DND-41 (cell line): ENCODE data around the gene COX18.

Experiments used
- ATAC-seq: fragments of 200-7000 bp; cut with Tn5 transposase; 3 replicates; pipeline ENCODE4 v1.9.1; 2021; ENCODE audit warnings: low read depth; ENCODE audit not compliant: insufficient read depth
- DNase-seq: peaks from one replicate; pipeline ENCODE4 v3.0.0-alpha.2; 2020
- H2AFZ ChIP-seq: 2 replicates; pipeline ENCODE4 v1.6.0; 2012; ENCODE audit warnings: low read depth, low read length
- H3K27ac ChIP-seq: 2 replicates; pipeline ENCODE4 v1.5.1; 2012; ENCODE audit warnings: low read length, inconsistent platforms
- H3K27me3 ChIP-seq: fragments of 200-600 bp; sonication (generic); 2 replicates; pipeline ENCODE4 v1.6.0; 2012; ENCODE audit warnings: low read length, mild to moderate bottlenecking, inconsistent platforms; ENCODE audit not compliant: insufficient read depth, poor library complexity
- H3K36me3 ChIP-seq: 2 replicates; pipeline ENCODE4 v1.5.1; 2012; ENCODE audit warnings: low read length, inconsistent platforms; ENCODE audit not compliant: insufficient read depth
- H3K4me1 ChIP-seq: 2 replicates; pipeline ENCODE4 v1.5.1; 2012; ENCODE audit warnings: mild to moderate bottlenecking, low read length; ENCODE audit not compliant: insufficient read depth
- H3K4me2 ChIP-seq: 2 replicates; pipeline ENCODE4 v1.6.0; 2012; ENCODE audit warnings: mild to moderate bottlenecking, moderate library complexity, low read length, inconsistent platforms; ENCODE audit not compliant: insufficient read depth
- H3K4me3 ChIP-seq, 2 experiments: fragments of 200-600 bp in 1 of 2; shearing (Covaris generic) in 1 of 2; 2 replicates each; pipeline ENCODE4 v1.5.1; 2012 to 2016; ENCODE audit warnings: inconsistent platforms in 2 of 2, low read length in 2 of 2, mild to moderate bottlenecking in 2 of 2, low read depth in 1 of 2, moderate library complexity in 1 of 2
- H3K79me2 ChIP-seq: 2 replicates; pipeline ENCODE4 v1.6.0; 2012; ENCODE audit warnings: low read length, inconsistent platforms; ENCODE audit not compliant: insufficient read depth
- H3K9ac ChIP-seq: 2 replicates; pipeline ENCODE4 v1.6.0; 2012; ENCODE audit warnings: low read depth, mild to moderate bottlenecking, inconsistent platforms, low read length, moderate library complexity
- H3K9me3 ChIP-seq: 2 replicates; pipeline ENCODE4 v1.5.1; 2012; ENCODE audit warnings: low read length, moderate library complexity, mild to moderate bottlenecking, inconsistent platforms; ENCODE audit not compliant: insufficient read depth, severe bottlenecking
- H4K20me1 ChIP-seq: 2 replicates; pipeline ENCODE4 v1.6.0; 2012; ENCODE audit warnings: low read length; ENCODE audit not compliant: insufficient read depth
- EZH2 ChIP-seq: IDR thresholded peaks from 3 replicates; pipeline ENCODE4 v1.6.1; 2012; ENCODE audit warnings: borderline replicate concordance, low read depth, mild to moderate bottlenecking, moderate library complexity, low read length, inconsistent platforms; ENCODE audit not compliant: severe bottlenecking
- TF ChIP-seq, protein P1 (sequence below): IDR thresholded peaks from 2 replicates; pipeline ENCODE4 v1.5.1; 2012; ENCODE audit warnings: borderline replicate concordance, low read length, moderate library complexity, mild to moderate bottlenecking; ENCODE audit not compliant: poor library complexity, severe bottlenecking; ENCODE audit errors: extremely low read depth

The COX18 gene

DNA sequence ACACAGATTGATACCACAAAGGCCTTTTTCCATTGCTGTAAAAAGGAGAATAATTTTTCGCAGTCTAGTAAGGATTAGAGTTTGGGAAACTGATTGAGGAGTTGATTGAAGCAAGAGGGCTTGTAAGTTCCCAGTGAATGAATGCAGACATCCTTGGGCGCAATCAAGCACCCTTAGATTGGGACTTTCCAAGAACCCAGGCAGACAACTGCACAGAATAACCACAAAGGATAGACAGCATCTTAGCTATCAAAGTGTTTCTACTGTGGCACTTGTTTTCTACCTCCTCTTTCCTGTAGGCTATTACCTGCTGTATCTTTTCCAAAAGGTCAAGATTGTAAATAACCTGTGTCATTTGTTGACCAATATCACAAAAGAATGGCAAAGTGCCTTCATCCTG, 2.6 kb downstream of the COX18 start:
- Histone ChIP-seq H3K27ac (no peak overlapping the region), H3K36me3 (peaks cover 34% of the 10 kb centered on the region), H3K4me1 (peaks cover 34% of the 10 kb centered on the region), H3K79me2 (peaks cover 39% of the 10 kb centered on the region), H3K4me2 (peak overlapping the region; percentile 68), H3K9ac (no peak overlapping the region), H3K4me3 (no peak overlapping the region), H3K27me3 (no peaks in the 10 kb centered on the region), H3K9me3 (no peaks in the 10 kb centered on the region), H4K20me1 (no peaks in the 10 kb centered on the region), H2AFZ (no peak overlapping the region)
- TF ChIP-seq, protein P1, sequence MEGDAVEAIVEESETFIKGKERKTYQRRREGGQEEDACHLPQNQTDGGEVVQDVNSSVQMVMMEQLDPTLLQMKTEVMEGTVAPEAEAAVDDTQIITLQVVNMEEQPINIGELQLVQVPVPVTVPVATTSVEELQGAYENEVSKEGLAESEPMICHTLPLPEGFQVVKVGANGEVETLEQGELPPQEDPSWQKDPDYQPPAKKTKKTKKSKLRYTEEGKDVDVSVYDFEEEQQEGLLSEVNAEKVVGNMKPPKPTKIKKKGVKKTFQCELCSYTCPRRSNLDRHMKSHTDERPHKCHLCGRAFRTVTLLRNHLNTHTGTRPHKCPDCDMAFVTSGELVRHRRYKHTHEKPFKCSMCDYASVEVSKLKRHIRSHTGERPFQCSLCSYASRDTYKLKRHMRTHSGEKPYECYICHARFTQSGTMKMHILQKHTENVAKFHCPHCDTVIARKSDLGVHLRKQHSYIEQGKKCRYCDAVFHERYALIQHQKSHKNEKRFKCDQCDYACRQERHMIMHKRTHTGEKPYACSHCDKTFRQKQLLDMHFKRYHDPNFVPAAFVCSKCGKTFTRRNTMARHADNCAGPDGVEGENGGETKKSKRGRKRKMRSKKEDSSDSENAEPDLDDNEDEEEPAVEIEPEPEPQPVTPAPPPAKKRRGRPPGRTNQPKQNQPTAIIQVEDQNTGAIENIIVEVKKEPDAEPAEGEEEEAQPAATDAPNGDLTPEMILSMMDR = no peak
- TF ChIP-seq EZH2 = no peak
- DNase-seq (no peak), ATAC-seq (no peak)

DNA sequence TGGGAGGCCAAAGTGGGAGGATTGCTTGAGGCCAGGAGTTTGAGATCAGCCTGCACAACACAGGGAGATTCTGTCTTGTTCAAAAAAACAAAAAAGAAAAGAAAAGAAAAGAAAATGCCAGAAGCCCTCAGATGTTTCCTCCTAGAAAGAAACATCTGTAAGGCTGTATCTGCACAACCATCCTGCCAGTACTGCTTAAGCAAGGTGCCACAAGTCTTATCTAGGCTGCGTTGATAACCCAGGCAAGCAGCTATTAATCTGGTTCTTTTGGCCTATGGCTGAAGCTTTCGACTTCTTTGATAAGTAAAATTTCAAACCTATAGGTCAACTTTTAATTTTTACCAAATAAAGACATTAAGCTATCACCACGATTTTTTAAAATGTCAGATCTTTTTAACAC, 3.1 kb downstream of the COX18 start:
- Histone ChIP-seq H3K4me1 (peaks cover 34% of the 10 kb centered on the region), H3K9me3 (no peaks in the 10 kb centered on the region), H3K9ac (no peak overlapping the region), H4K20me1 (no peaks in the 10 kb centered on the region), H3K36me3 (peaks cover 38% of the 10 kb centered on the region), H3K27ac (no peak overlapping the region), H2AFZ (no peak overlapping the region), H3K4me3 (no peak overlapping the region), H3K4me2 (peak overlapping the region; percentile 68; the same call in 1 of the 2 replicates), H3K27me3 (no peaks in the 10 kb centered on the region), H3K79me2 (peaks cover 39% of the 10 kb centered on the region)
- DNase-seq = no peak
- no peak for TF ChIP-seq EZH2
- TF ChIP-seq, protein P1 = no peak
- no peak for ATAC-seq

DNA sequence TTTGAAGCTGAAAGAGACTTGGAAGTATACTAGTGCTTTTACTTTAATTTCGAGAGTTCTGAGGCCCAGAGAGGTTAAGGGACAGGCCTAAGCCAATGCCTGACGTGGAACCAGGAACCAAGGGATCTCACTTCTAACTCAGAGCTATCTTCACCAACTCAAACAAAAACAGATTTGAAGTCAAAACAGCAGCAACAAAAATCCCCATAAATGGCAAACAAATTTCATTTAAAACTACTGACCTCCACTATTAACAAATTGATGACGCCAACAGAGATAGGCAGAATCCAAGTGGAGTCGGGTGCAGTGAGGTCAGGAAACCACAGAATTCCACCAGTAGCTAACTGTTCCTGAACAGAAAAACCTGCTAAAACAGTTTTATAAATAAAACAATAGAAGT, 5.0 kb downstream of the COX18 start:
- Histone ChIP-seq H3K27me3 (no peaks in the 10 kb centered on the region), H3K9me3 (no peaks in the 10 kb centered on the region), H4K20me1 (no peaks in the 10 kb centered on the region), H3K27ac (no peak overlapping the region), H3K4me2 (no peak overlapping the region), H3K79me2 (peaks cover 39% of the 10 kb centered on the region), H3K4me3 (no peak overlapping the region), H2AFZ (no peak overlapping the region), H3K9ac (no peak overlapping the region), H3K4me1 (peaks cover 20% of the 10 kb centered on the region), H3K36me3 (peaks cover 52% of the 10 kb centered on the region)
- TF ChIP-seq EZH2 = no peak
- TF ChIP-seq, protein P1 = no peak
- no peak for ATAC-seq
- DNase-seq = no peak
